Tibial nerve (tissue), 4 donors: Measurements from ENCODE around the gene AFG3L2. TPM values are rescaled to one million over a fixed set of nuclear protein-coding genes. Genes with fewer than 3 reads are reported as not detected.

Source experiments
- DNase-seq, 2 donors: peaks; one replicate each; pipeline ENCODE4 v3.0.0-alpha.2; 2019; ENCODE audit warnings: low spot score in 2 of 2
- H3K27ac ChIP-seq, 4 donors: fragments of 200-600 bp; sonication (generic) in 3 of 4; one replicate each; pipeline ENCODE4 v1.5.1; 2017 to 2019; ENCODE audit warnings: mild to moderate bottlenecking in 1 of 4
- H3K27me3 ChIP-seq, 2 donors: fragments of 200-600 bp; sonication (generic) in 1 of 2; one replicate each; pipeline versions ENCODE4 v1.5.1 to v1.6.0; 2017 to 2019
- H3K36me3 ChIP-seq, 3 donors: fragments of 200-600 bp; sonication (generic); one replicate each; pipeline ENCODE4 v1.5.1; 2018 to 2019
- H3K4me1 ChIP-seq, 4 donors: fragments of 200-600 bp; sonication (generic) in 3 of 4; one replicate each; pipeline ENCODE4 v1.5.1; 2017 to 2019
- H3K4me3 ChIP-seq, 4 donors: fragments of 200-600 bp; sonication (generic) in 3 of 4; one replicate each; pipeline ENCODE4 v1.5.1; 2017 to 2019; ENCODE audit warnings: mild to moderate bottlenecking in 1 of 4, moderate library complexity in 1 of 4
- H3K9me3 ChIP-seq, 4 donors: fragments of 200-600 bp; sonication (generic) in 3 of 4; one replicate each; pipeline ENCODE4 v1.5.1; 2017 to 2019
- CTCF ChIP-seq, 5 experiments: fragments of 200-600 bp in 3 of 5; fragments of 450-650 bp in 2 of 5; sonication (generic) in 3 of 5; IDR thresholded peaks; one replicate each; pipeline ENCODE4 v1.5.1; 2016 to 2019; ENCODE audit warnings: antibody characterized with exemption in 5 of 5, mild to moderate bottlenecking in 3 of 5, moderate library complexity in 2 of 5
- EP300 ChIP-seq, 2 donors: sonication (generic); formaldehyde crosslinking; IDR thresholded peaks; one replicate each; pipeline ENCODE4 v1.6.1; 2017; ENCODE audit warnings: antibody characterized with exemption in 2 of 2, mild to moderate bottlenecking in 1 of 2
- POLR2A ChIP-seq, 2 donors: fragments of 450-650 bp; IDR thresholded peaks; one replicate each; pipeline ENCODE4 v1.6.1; 2017; ENCODE audit warnings: antibody characterized with exemption in 2 of 2, mild to moderate bottlenecking in 2 of 2, moderate library complexity in 2 of 2
- WGBS, 2 donors: methylation state at CpG; one replicate each; pipeline ENCODE4 v1.1.5; 2018; 5-methylcytosine and 5-hydroxymethylcytosine counted together
- total RNA-seq, 4 donors: library from RNA; depleted of rRNA; stranded (reverse); fragments of >200 nt; gene quantifications; one replicate each; pipeline ENCODE4 v1.1.0, GENCODE V29; 2016

The AFG3L2 gene
- total RNA-seq, 4 donors from 2014 or later = 35.7 to 54.8 (median 42.5) TPM

GRCh38 chr18:12336887-12337286 lies 40.1 kb downstream of the AFG3L2 start:
- no peaks in the 10 kb centered on the region for H3K27me3 ChIP-seq
- H3K4me3 ChIP-seq = no peak overlapping the region
- H3K27ac ChIP-seq = no peak overlapping the region
- peaks cover 0 to 14% (median 0%) of the 10 kb centered on the region in 4 donors for H3K4me1 ChIP-seq
- no peak for TF ChIP-seq POLR2A (IDR thresholded peaks at IDR 0.05)
- peaks cover 2 to 85% (median 8%) of the 10 kb centered on the region in 3 donors for H3K36me3 ChIP-seq
- no peaks in the 10 kb centered on the region for H3K9me3 ChIP-seq
- 56 to 65% methylated on average over 6 of the region's 6 CpGs for WGBS, 2 donors
- DNase-seq = no peak

GRCh38 chr18:12336171-12336613 lies 40.8 kb downstream of the AFG3L2 start:
- 50 to 54% methylated on average over 2 of the region's 2 CpGs for WGBS, 2 donors
- Histone ChIP-seq H3K36me3 (peaks cover 2 to 81% (median 8%) of the 10 kb centered on the region in 3 donors), H3K9me3 (no peaks in the 10 kb centered on the region), H3K4me1 (peaks cover 0 to 14% (median 0%) of the 10 kb centered on the region in 4 donors), H3K27me3 (no peaks in the 10 kb centered on the region), H3K4me3 (no peak overlapping the region), H3K27ac (no peak overlapping the region)
- DNase-seq = no peak
- no peak for TF ChIP-seq POLR2A (IDR thresholded peaks at IDR 0.05)
- no peak for TF ChIP-seq CTCF (IDR thresholded peaks at IDR 0.05)
- no peak for TF ChIP-seq EP300 (IDR thresholded peaks at IDR 0.05)

- Histone ChIP-seq H3K4me3 (no peak overlapping the region), H3K9me3 (no peaks in the 10 kb centered on the region), H3K4me1 (peaks cover 0 to 14% (median 0%) of the 10 kb centered on the region in 4 donors), H3K27me3 (no peaks in the 10 kb centered on the region), H3K36me3 (peaks cover 2 to 81% (median 8%) of the 10 kb centered on the region in 3 donors), H3K27ac (no peak overlapping the region)
- DNase-seq = no peak
- 83 to 84% methylated on average over 7 of the region's 7 CpGs for WGBS, 2 donors
- TF ChIP-seq CTCF (IDR thresholded peaks at IDR 0.05) = no peak
- TF ChIP-seq POLR2A (IDR thresholded peaks at IDR 0.05) = no peak
- no peak for TF ChIP-seq EP300 (IDR thresholded peaks at IDR 0.05)
Measured at GRCh38 chr18:12335503-12335902, 41.5 kb downstream of the AFG3L2 start.

- no peaks in the 10 kb centered on the region for H3K27me3 ChIP-seq
- WGBS, 2 donors = 62 to 75% methylated on average over 2 of the region's 2 CpGs
- no peaks in the 10 kb centered on the region for H3K9me3 ChIP-seq
- H3K4me3 ChIP-seq = no peak overlapping the region
- H3K36me3 ChIP-seq = peaks cover 2 to 81% (median 8%) of the 10 kb centered on the region in 3 donors
- H3K27ac ChIP-seq = no peak overlapping the region
- no peak for TF ChIP-seq POLR2A (IDR thresholded peaks at IDR 0.05)
- no peak for TF ChIP-seq CTCF (IDR thresholded peaks at IDR 0.05)
- no peak for TF ChIP-seq EP300 (IDR thresholded peaks at IDR 0.05)
- no peak for DNase-seq
- peaks cover 0 to 14% (median 0%) of the 10 kb centered on the region in 4 donors for H3K4me1 ChIP-seq
Measured at GRCh38 chr18:12334863-12335262, 42.2 kb downstream of the AFG3L2 start.

GRCh38 chr18:12334366-12334808 lies 42.6 kb downstream of the AFG3L2 start:
- no peak for DNase-seq
- H3K9me3 ChIP-seq = no peaks in the 10 kb centered on the region
- no peaks in the 10 kb centered on the region for H3K27me3 ChIP-seq
- WGBS, 2 donors = 46 to 50% methylated on average over 2 of the region's 2 CpGs
- TF ChIP-seq CTCF (IDR thresholded peaks at IDR 0.05) = no peak
- H3K27ac ChIP-seq = no peak overlapping the region
- peaks cover 0 to 14% (median 0%) of the 10 kb centered on the region in 4 donors for H3K4me1 ChIP-seq
- H3K4me3 ChIP-seq = no peak overlapping the region
- H3K36me3 ChIP-seq = peaks cover 2 to 81% (median 8%) of the 10 kb centered on the region in 3 donors
